Activated naive CD4-positive, alpha-beta T cell treated with anti-CD3 and anti-CD28 coated beads, Interleukin-2, amount 50 U/mL, for 16 hours (primary cell): ENCODE results near the gene WDR62.
"Not testable (repeated sequence)": the region's sequence is repeated elsewhere in the genome, so short reads cannot be mapped to it uniquely, and the experiment has no call there.

Experiments used
- DNase-seq: peaks from one replicate; pipeline ENCODE4 v3.0.0-alpha.2; 2020

WDR62 gene

DNA sequence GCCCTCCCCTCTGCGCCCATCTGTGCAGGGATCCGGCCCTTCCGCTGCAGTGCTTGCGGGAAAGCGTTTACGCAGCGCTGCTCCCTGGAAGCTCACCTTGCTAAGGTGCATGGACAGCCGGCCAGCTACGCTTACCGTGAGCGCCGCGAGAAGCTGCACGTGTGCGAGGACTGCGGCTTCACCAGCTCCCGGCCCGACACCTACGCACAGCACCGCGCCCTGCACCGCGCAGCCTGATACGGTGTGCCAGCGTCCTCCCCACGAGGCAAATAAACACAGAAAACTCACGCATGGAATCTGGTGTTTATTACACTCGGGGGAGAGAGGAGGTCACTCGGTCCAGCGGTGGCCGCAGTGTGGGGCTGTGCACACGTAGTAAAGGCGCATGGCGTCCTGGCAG is 58.7 kb downstream of the WDR62 start:
- no peak for DNase-seq

DNA sequence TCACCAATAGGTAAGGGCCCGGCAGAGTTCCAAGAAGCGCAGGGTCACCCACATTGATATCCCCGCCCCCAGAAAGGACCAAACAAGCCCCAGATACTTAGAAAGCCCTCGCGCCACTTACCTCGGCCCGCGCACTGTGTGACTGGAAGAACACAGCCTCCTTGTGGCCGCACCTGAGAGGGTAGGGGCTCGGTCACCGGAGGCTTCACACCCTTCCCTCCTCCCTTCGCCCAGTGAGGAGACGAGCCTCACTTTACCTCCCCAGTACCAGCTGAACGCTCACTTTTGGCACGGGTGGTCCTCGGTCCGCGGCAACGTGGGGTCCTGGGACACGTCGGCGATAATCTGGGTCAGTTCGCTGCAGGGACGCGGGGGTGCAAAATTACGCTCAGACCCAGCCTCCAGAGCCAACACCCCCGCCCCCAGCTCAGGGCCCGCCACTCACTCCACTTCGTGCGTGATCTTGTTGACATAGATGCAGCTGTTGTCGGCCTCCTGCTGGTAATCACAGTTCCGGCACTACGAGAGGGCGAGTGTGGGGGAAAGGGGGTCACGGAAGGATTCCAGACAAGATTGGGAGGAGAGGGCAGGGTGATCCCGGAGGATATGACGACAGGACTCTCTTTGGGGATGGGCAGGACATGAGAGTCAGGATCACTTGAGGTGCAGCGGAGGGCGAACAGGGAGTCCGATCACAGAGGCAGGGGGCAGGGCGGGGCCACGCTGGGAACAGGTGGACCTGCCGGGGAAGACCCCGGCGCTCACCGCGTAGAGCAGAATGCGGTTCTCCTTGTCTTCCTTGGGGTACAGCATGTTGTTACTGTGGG is 59.4 kb downstream of the WDR62 start:
- DNase-seq = no peak

DNA sequence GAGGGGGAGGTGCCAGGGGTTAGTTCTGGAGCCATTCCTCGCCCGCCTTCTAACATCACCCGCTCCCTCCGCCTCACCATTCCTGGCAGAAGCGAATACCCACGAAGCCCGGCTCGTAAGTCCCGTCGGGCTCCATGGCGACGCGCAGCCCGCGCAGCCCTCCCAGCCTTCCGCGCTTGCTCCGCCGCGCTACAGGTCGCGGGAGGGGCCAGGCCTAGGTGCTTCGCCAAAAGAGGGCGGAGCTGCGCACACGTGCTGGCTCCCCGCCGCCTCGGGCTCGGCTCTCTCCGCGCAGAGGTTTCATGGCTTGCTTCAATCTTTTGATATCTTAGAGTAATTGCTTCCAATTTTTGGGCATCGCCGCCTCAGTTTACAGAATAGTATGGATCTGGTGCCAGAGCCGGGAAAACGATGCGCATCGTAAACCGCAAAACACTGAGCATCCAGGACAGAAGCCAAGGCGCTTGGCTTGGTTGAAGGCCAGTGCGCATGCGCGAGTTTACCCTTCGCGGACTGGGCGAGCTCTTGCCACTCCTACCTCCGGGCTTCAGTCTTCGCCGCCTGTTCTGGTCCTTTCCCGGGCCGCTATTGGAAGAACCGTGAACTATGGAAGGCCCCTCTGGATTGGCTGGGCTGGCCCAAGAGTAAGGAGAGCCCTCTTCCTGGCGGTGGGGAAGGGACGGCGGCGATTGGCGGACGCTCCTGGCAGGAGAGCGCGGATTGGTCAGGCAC is 60.2 kb downstream of the WDR62 start, which contains the start of gene POLR2I:
Gene POLR2I, minus strand, starts transcription at position 155 of the 732 bp plus-strand sequence. Its CDS starts 19 bp downstream, at position 136.
- DNase-seq = peak; percentile 98

DNA sequence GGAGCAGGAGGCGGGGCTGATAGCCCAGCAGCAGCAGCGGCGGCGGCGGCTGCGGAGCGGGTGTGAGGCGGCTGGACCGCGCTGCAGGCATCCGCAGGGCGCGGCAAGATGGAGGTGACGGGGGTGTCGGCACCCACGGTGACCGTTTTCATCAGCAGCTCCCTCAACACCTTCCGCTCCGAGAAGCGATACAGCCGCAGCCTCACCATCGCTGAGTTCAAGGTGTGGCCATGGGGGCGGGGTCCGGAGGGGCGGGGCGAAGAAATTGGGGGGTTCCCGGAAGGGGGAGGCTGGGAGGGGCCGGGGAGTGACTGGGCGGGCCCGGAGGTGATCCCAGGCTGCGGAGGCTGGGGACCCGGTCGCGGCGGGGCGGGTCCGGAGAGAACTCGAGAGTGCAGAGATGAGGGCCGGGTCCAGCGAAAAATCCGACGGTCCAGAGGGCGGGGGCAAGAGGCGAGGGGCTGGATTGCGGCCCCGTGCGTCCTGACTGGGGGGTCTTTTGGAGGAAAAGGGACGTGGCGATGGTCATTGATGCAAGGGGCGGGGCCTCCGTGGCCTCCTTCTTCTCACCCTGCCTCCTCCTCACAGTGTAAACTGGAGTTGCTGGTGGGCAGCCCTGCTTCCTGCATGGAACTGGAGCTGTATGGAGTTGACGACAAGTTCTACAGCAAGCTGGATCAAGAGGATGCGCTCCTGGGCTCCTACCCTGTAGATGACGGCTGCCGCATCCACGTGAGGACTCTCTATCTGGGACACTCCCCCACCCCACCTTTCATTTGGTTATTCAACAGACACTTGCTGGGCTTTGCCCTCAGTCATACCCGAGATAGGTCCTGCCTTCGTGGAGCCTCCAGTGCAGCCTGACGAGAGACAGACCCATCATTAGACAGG is 61.0 kb downstream of the WDR62 start, which contains the start of gene TBCB:
Gene TBCB, plus strand, starts transcription at position 16 of the 891 bp plus-strand sequence. Its CDS starts 93 bp downstream, at position 109.
- peak; percentile 88 for DNase-seq

DNA sequence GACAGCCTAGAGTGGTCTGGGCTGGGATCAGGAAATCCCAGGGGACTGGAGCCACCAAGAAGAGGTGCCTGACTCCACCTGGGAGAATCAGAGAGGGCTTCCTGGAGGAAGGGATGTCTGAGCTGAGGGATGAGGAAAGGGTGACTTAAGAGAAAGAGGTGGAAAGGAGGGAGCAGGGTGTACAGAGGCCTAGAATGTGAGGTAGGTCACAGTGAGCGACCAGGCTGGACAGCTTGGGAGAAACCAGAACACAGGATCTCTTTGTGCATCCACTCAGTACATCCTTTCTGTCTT is 61.6 kb downstream of the WDR62 start:
- DNase-seq = no peak

DNA sequence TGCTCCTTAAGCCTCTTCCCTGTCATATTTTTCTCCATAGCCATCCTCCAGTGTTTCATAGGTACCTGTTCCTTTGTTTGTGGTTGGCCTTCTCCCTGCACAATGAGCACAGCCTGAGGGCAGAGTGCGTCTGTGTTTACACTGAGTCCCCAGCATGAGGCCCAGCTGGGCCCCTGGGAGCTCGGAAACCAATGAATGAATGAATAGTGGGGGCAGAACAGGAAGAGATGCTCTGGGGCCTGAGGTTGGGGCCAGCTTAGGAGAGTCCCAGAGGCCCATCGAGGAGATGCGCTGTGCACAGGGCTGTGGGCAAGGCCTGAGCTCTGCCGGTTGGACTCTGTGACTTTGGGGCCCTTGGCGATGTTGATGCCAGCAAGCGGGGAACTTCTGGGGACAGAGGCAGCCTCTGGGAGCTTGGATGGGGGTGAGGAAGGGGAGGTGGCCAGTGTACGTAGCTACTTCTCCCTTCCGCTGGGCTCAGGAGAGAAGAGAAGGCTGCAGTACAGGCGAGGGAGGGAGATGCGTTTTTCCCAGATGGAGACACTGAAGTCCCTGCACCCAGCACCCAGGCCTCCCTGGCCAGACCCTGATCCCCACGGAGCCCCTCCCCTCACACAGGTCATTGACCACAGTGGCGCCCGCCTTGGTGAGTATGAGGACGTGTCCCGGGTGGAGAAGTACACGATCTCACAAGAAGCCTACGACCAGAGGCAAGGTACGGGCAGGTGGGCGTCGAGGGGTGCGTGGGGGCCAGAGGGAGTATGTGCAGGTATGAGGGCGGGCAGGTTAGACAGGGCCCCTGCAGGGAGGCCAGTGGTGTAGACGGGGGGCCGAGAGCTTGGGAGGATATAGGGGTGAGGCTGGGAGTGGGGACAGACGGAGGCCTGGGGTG is 65.6 kb downstream of the WDR62 start:
- DNase-seq = no peak

DNA sequence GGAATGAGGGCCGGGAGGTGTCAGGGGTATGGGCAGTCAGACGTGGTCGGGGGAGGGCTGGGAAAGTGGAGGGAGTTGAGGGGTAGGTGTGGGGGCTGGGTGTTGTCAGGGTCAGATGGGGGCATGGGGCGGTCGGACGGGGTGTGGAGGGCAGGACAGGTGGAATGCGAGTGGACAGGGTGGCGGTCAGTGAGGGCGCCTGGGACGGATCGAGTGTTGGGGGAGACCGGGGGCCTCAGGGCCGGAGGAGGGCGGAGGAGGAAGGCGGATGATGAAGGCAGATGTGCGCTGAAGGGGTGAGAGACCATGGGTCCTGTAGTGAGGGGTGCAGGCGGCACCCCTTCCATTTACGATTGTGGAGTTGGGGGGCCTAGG is 66.3 kb downstream of the WDR62 start:
- DNase-seq = no peak

DNA sequence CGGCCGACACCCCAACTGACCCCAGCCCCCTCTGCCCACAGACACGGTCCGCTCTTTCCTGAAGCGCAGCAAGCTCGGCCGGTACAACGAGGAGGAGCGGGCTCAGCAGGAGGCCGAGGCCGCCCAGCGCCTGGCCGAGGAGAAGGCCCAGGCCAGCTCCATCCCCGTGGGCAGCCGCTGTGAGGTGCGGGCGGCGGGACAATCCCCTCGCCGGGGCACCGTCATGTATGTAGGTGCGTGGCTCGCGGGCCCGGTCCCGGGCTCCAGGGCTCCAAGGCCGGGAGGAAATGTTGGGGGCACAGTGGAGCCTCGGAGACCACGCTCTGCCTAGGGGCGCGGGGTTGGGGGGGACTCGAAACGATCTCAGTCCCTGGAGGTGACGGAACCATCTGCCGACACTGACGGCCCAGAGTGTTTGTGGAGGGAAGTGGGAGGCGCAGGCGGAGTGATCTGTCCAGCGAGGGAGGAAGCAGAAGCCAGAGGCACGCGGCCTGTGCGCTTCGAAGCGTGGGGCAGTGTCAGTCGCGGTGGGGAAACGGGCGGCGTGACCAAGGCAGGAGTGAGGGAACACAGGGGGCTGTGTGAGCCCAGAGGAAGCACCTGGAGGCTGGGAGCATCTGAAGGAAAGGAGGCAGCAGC is 66.9 kb downstream of the WDR62 start:
- no peak for DNase-seq

DNA sequence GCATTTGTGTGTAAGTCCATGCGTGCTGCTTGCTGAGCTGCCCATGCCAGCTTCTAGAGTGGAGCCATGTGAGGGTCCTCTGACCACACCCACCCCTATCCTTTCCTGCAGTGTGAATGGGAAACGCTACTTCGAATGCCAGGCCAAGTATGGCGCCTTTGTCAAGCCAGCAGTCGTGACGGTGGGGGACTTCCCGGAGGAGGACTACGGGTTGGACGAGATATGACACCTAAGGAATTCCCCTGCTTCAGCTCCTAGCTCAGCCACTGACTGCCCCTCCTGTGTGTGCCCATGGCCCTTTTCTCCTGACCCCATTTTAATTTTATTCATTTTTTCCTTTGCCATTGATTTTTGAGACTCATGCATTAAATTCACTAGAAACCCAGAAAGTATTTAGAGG is 70.9 kb downstream of the WDR62 start:
- DNase-seq = no peak

DNA sequence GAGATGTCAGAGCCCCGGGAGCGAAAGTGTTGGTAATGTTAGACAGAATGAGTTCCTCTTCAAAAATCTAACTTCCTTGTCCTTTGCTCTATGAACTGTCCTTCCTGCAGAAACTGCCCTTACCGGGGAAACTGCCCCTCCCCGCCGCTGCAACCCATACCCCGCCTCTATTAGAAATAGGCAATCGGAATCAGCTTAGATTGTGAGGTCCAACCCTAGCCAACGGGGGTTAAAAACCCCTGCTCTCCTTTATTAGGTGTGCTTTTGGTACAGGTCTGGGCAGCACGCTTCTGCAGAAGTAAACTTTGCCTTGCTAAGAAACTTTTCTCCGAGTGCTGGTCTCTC is 73.7 kb downstream of the WDR62 start:
- DNase-seq = no peak

DNA sequence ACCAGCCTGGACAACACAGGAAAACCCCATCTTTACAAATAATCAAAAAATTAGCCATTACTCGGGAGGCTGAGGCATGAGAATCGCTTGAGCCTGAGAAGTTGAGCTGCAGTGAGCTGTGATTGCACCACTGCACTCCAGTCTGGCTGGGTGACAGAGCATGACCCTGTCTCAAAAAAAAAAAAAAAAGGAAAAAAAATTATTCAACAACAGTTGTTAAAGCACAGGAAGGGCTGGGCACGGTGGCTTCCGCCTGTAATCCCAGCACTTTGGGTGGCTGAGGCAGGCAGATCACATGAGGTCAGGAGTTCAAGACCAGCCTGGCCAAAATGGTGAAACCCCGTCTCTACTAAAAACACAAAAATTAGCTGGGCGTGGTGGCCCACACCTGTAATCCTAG is 76.5 kb downstream of the WDR62 start:
- not testable (repeated sequence) for DNase-seq

DNA sequence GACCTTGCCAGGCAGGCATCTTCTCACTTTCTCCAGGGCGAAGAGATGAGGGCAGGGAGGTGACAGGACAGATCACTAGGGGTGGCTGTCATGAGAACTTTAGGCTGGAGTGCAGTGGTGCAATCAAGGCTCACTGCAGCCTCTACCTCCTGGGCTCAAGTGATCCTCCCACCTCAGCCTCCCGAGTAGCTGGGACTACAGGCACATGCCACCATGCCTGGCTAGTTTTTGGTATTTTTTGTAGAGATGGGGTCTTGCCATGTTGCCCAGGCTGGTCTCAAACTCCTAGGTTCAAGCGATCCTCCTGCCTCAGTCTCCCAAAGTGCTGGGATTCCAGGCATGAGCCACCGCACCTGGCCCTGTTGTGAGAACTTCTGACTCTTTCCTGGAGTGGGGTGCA is 80.2 kb downstream of the WDR62 start:
- DNase-seq = not testable (repeated sequence)

DNA sequence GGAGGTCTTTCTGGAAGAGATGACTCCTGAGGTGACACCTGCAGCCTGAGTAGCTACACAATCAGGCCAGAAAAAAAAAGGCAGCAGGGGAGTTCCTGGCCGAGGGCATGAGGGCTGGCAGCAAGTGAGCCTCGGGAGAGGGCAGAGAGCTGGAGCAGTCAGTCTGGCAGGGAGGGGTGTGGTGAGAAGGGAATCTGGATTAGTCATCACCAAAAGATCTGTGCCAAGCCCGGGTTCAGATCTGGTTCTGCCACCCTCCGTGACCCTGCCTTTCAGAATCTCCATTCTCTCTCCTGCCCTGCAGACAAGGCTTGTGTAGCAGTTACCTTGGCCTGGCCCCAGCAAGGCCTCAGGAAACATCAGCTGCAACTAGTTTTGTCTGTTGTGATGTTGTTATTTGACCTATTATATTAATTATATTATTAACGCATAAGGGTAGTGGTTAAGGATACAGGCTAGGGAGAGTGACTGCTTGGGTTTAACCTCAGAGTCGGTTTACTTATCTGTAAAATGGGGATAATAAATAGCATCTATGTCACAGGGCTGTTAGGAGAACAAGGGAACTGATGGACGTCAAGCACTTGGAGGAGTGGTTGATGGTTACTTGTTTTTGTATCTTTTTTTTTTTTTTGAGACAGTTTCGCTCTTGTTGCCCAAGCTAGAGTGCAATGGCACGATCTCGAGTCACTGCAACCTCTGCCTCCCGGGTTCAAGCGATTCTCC is 82.4 kb downstream of the WDR62 start:
- no peak for DNase-seq

DNA sequence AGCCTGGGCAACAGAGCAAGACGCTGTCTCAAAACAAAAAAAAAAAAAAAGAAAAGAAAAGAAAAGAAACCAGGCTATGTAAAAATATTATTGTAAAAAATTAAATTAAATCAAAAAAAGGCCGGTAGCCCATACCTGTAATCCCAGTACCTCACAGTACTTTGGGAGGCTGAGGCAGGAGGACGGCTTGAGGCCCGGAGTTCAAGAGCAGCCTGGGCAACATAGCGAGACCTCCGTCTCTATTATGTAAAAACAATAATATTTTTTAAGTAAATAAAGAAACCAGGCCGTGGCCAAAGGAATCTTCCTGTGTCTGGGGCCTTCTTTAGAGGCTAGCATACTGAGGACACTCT is 84.4 kb downstream of the WDR62 start:
- DNase-seq = no peak

DNA sequence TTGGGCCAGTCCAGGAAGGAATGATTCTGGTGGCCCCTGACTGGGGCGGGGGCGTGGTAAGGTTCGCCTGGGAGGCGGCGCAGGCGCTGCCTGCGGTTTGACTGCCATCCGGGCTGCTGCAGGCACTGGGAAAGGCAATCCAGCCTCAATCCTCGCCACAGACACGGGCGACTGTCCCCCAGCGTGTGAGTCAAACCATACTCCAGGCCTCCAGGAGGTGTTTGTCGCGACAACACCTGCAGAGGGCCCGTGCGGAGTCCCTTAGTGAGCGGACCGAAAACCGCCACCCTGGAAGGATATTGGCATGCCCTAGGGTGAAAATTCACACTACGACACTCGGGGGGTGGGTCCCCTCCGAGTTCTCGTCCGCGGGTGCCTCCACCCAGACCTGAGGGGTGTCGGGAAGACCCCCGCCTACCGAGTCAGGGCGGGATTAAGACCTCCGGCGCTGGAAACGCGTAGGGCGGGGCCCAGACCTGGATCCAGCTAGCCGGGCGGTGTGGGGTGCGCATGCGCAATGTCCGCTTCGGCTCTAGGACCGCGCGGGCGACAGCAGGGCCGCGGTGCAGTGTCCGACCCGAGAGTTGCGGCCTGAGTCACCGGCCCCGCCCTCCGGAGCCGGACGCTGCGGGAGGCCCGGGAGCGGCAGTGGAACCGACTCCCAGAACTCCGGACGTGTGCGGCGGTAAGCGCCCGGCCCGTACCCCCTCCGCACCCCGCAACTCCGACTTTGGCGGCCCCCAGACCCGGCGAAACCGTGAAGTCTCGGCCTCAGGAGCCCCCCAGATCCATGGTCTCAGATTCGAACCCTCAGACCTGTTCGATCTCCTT is 85.0 kb downstream of the WDR62 start, which contains the start of gene CAPNS1:
Gene CAPNS1, plus strand, starts transcription at position 594 of the 831 bp plus-strand sequence. CDS start 946 bp downstream, outside the sequence.
- peak; percentile 88 for DNase-seq

DNA sequence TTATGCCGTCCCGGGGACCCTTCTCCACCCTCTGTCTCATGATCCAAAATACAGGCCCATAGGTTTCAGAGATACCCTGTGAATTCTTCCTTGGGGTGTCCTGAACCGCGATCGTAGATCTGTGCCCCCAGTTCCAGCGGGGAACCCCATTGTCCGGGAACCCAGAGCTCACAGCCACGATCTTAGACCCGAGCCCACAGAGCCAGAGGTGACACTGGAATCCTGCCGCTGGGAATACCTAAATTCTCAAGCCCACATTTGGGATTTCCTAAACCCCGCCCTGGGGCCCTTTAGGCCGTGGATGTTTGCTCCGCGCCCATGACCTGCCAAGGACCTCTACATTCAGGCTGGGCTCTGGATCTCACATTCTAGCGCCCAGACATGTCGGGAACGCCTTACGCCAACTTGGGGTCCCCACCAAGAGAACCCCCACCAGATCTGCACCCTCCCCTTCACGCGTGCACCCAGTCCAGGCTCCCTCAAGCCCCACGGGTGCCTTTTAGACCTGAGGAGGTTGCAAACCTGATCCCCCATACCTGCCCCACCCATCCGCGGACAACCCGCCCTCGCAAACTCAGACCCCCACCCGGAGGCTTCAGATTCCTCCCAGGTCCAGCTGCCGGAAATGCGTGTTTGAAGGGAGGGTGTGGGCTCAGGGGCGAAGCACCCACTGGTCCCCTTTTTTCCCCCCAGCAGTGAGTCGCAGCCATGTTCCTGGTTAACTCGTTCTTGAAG is 85.8 kb downstream of the WDR62 start:
- DNase-seq = peak; percentile 47

DNA sequence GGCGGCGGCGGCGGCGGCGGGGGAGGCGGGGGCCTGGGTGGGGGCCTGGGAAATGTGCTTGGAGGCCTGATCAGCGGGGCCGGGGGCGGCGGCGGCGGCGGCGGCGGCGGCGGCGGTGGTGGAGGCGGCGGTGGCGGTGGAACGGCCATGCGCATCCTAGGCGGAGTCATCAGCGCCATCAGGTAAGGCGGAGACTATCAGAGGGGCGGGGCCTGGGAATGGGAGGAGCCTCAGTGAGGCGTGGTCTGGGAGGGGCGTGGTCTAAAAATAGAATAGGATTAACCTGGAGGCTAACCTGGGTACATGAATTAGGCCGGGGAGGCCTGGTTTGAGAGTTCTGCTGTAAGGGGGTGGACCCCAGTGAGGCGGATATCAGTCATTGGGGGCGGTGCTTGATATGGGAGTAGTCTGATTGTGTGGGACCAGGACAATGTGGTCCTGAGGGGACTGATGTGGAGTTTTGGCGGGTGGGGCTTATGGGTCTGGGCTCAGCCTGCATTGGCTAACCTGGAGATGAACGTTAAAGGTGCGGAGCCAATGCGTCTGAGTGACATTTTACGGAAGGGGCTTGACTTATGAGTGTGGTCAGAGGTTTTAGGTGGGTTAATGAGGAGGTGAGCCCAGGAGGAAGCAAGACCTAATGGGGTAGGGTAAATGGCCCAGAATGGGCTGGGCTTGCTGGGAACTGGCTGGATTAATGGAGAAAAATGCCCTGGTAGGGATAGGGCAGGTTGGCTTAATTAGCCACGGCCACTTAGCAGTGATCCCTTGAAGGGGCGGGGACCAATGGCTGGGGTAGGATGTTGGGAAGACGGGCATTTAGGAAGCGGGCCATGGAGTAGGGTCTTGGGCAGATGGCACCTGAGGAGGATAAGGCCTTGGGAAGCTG is 86.6 kb downstream of the WDR62 start:
- peak; percentile 85 for DNase-seq

DNA sequence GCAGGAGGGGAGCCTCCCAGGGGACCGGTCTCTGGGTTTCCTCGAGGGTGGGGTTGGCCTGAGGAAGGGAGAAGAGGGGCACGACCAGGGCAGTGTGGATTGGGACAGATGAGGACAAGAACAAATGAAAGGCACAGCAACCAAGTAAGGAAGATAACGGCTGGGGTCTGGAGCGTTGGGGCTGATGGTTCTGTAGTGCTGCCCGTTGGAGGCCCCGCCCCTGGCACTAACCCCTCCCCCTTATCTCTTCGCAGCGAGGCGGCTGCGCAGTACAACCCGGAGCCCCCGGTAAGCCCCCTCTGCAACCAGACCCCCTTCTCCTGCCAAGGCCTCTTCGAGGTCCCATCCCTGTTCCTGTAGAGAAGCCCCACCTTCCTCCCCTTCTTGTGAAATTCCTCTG is 87.3 kb downstream of the WDR62 start:
- no peak for DNase-seq
